ENCODE data around the gene MCTP2.

MCTP2 gene

GRCh38 chr15:94235646-94236045, 4.3 kb downstream of the MCTP2 start:
- no peak overlapping the region for H3K23ac ChIP-seq (ENCODE audit: low read depth, low read length, poor library complexity)
- no peak overlapping the region for H3K14ac ChIP-seq (ENCODE audit: low read length)
- H3K18ac ChIP-seq (ENCODE audit: low read length): no peak overlapping the region
- no peak overlapping the region for H3K27ac ChIP-seq (replicated peaks; ENCODE audit: low read length)
- H3K9me3 ChIP-seq (replicated peaks in 1 of 2; ENCODE audit: control insufficient read depth in 2 of 2, insufficient read depth in 1 of 2, low read depth in 1 of 2, low read length in 2 of 2): no peaks in the 10 kb centered on the region
- no peaks in the 10 kb centered on the region for H3K36me3 ChIP-seq (replicated peaks in 1 of 2; ENCODE audit: control insufficient read depth in 2 of 2, insufficient read depth in 2 of 2, low read length in 2 of 2)
- H3K9ac ChIP-seq (ENCODE audit: low read depth, low read length, poor library complexity): no peak overlapping the region
- no peak overlapping the region for H2BK120ac ChIP-seq (ENCODE audit: low read depth, low read length)
- H3K4me1 ChIP-seq (ENCODE audit: control insufficient read depth in 2 of 2, insufficient read depth in 1 of 2, low read depth in 1 of 2, low read length in 2 of 2): peaks cover 0 to 2% of the 10 kb centered on the region in 2 donors
- WGBS, 2 donors (ENCODE audit: extremely low coverage in 2 of 2, insufficient read length in 2 of 2, insufficient replicate concordance in 1 of 2): no CpG with 5 or more reads among the region's 6 CpGs
- no peak overlapping the region for H2AFZ ChIP-seq (ENCODE audit: low read length)
- peaks cover 3 to 43% (median 22%) of the 10 kb centered on the region in 3 experiments for H3K27me3 ChIP-seq (ENCODE audit: control insufficient read depth in 3 of 3, insufficient read depth in 3 of 3, low read depth in 1 of 3, low read length in 3 of 3)
- H2BK12ac ChIP-seq (ENCODE audit: low read length): no peak overlapping the region
- no peaks in the 10 kb centered on the region for H3K79me1 ChIP-seq (ENCODE audit: low read depth, low read length)
- H2AK5ac ChIP-seq (ENCODE audit: low read depth, low read length): no peak overlapping the region
- H4K8ac ChIP-seq (ENCODE audit: low read depth, low read length): no peak overlapping the region
- H3K4me2 ChIP-seq (ENCODE audit: insufficient read depth, low read length, poor library complexity, severe bottlenecking): no peak overlapping the region
- H3K4me3 ChIP-seq (ENCODE audit: low read length in 2 of 2): no peak overlapping the region
- no peak overlapping the region for H4K91ac ChIP-seq (ENCODE audit: low read depth, low read length, poor library complexity)
- H3K4ac ChIP-seq (ENCODE audit: low read length): no peak overlapping the region
- no peak for DNase-seq (ENCODE audit: low spot score)
- no peak overlapping the region for H2BK5ac ChIP-seq (ENCODE audit: low read length)
- H2BK15ac ChIP-seq (ENCODE audit: low read length): no peak overlapping the region

GRCh38 chr15:94236608-94237007, 5.2 kb downstream of the MCTP2 start:
- no peak overlapping the region for H3K23ac ChIP-seq (ENCODE audit: low read depth, low read length, poor library complexity)
- no peak overlapping the region for H3K4ac ChIP-seq (ENCODE audit: low read length)
- H3K36me3 ChIP-seq (replicated peaks in 1 of 2; ENCODE audit: control insufficient read depth in 2 of 2, insufficient read depth in 2 of 2, low read length in 2 of 2): no peaks in the 10 kb centered on the region
- H3K9ac ChIP-seq (ENCODE audit: low read depth, low read length, poor library complexity): no peak overlapping the region
- H3K4me1 ChIP-seq (ENCODE audit: control insufficient read depth in 2 of 2, insufficient read depth in 1 of 2, low read depth in 1 of 2, low read length in 2 of 2): no peaks in the 10 kb centered on the region
- no peak overlapping the region for H2BK12ac ChIP-seq (ENCODE audit: low read length)
- peaks cover 1 to 34% (median 13%) of the 10 kb centered on the region in 3 experiments for H3K27me3 ChIP-seq (ENCODE audit: control insufficient read depth in 3 of 3, insufficient read depth in 3 of 3, low read depth in 1 of 3, low read length in 3 of 3)
- no peak overlapping the region for H3K27ac ChIP-seq (replicated peaks; ENCODE audit: low read length)
- H4K91ac ChIP-seq (ENCODE audit: low read depth, low read length, poor library complexity): no peak overlapping the region
- H2BK120ac ChIP-seq (ENCODE audit: low read depth, low read length): no peak overlapping the region
- H2BK5ac ChIP-seq (ENCODE audit: low read length): no peak overlapping the region
- no peaks in the 10 kb centered on the region for H3K9me3 ChIP-seq (replicated peaks in 1 of 2; ENCODE audit: control insufficient read depth in 2 of 2, insufficient read depth in 1 of 2, low read depth in 1 of 2, low read length in 2 of 2)
- H2AK5ac ChIP-seq (ENCODE audit: low read depth, low read length): no peak overlapping the region
- no peak overlapping the region for H4K8ac ChIP-seq (ENCODE audit: low read depth, low read length)
- H2BK15ac ChIP-seq (ENCODE audit: low read length): no peak overlapping the region
- no peak overlapping the region for H3K4me2 ChIP-seq (ENCODE audit: insufficient read depth, low read length, poor library complexity, severe bottlenecking)
- H3K79me1 ChIP-seq (ENCODE audit: low read depth, low read length): no peaks in the 10 kb centered on the region
- H3K14ac ChIP-seq (ENCODE audit: low read length): no peak overlapping the region
- H3K18ac ChIP-seq (ENCODE audit: low read length): no peak overlapping the region
- no CpG with 5 or more reads among the region's 4 CpGs for WGBS, 2 donors (ENCODE audit: extremely low coverage in 2 of 2, insufficient read length in 2 of 2, insufficient replicate concordance in 1 of 2)
- no peak overlapping the region for H3K4me3 ChIP-seq (ENCODE audit: low read length in 2 of 2)
- no peak overlapping the region for H2AFZ ChIP-seq (ENCODE audit: low read length)
- no peak for DNase-seq (ENCODE audit: low spot score)

- Histone ChIP-seq H3K9ac (ENCODE audit: low read depth, low read length, poor library complexity) (no peak overlapping the region), H3K23ac (ENCODE audit: low read depth, low read length, poor library complexity) (no peak overlapping the region), H3K4me2 (ENCODE audit: insufficient read depth, low read length, poor library complexity, severe bottlenecking) (no peak overlapping the region), H3K4me3 (ENCODE audit: low read length in 2 of 2) (no peak overlapping the region), H3K9me3 (replicated peaks in 1 of 2; ENCODE audit: control insufficient read depth in 2 of 2, insufficient read depth in 1 of 2, low read depth in 1 of 2, low read length in 2 of 2) (no peaks in the 10 kb centered on the region), H2BK5ac (ENCODE audit: low read length) (no peak overlapping the region), H2BK120ac (ENCODE audit: low read depth, low read length) (no peak overlapping the region), H3K27ac (replicated peaks; ENCODE audit: low read length) (no peak overlapping the region), H4K91ac (ENCODE audit: low read depth, low read length, poor library complexity) (no peak overlapping the region), H3K36me3 (replicated peaks in 1 of 2; ENCODE audit: control insufficient read depth in 2 of 2, insufficient read depth in 2 of 2, low read length in 2 of 2) (no peaks in the 10 kb centered on the region), H2AK5ac (ENCODE audit: low read depth, low read length) (no peak overlapping the region), H2BK15ac (ENCODE audit: low read length) (no peak overlapping the region), H4K8ac (ENCODE audit: low read depth, low read length) (no peak overlapping the region), H2AFZ (ENCODE audit: low read length) (no peak overlapping the region), H3K4me1 (ENCODE audit: control insufficient read depth in 2 of 2, insufficient read depth in 1 of 2, low read depth in 1 of 2, low read length in 2 of 2) (no peaks in the 10 kb centered on the region), H3K4ac (ENCODE audit: low read length) (no peak overlapping the region), H3K27me3 (ENCODE audit: control insufficient read depth in 3 of 3, insufficient read depth in 3 of 3, low read depth in 1 of 3, low read length in 3 of 3) (peaks cover 0 to 21% (median 1%) of the 10 kb centered on the region in 3 experiments), H3K14ac (ENCODE audit: low read length) (no peak overlapping the region), H3K18ac (ENCODE audit: low read length) (no peak overlapping the region), H2BK12ac (ENCODE audit: low read length) (no peak overlapping the region), H3K79me1 (ENCODE audit: low read depth, low read length) (no peaks in the 10 kb centered on the region)
- WGBS, 2 donors (ENCODE audit: extremely low coverage in 2 of 2, insufficient read length in 2 of 2, insufficient replicate concordance in 1 of 2): no CpG with 5 or more reads among the region's 8 CpGs
- no peak for DNase-seq (ENCODE audit: low spot score)
Observed at GRCh38 chr15:94237903-94238302, 6.5 kb downstream of the MCTP2 start.

GRCh38 chr15:94238539-94239118, 7.3 kb downstream of the MCTP2 start:
- H4K8ac ChIP-seq (ENCODE audit: low read depth, low read length): no peak overlapping the region

More at GRCh38 chr15:94238539-94239118, 7.3 kb downstream of the MCTP2 start:
- H4K91ac ChIP-seq (ENCODE audit: low read depth, low read length, poor library complexity): no peak overlapping the region
- no peak for DNase-seq (ENCODE audit: low spot score)
- H2AK5ac ChIP-seq (ENCODE audit: low read depth, low read length): no peak overlapping the region
- H2BK12ac ChIP-seq (ENCODE audit: low read length): no peak overlapping the region
- H3K23ac ChIP-seq (ENCODE audit: low read depth, low read length, poor library complexity): no peak overlapping the region
- H2BK15ac ChIP-seq (ENCODE audit: low read length): no peak overlapping the region
- H3K4ac ChIP-seq (ENCODE audit: low read length): no peak overlapping the region
- no peak overlapping the region for H3K14ac ChIP-seq (ENCODE audit: low read length)
- H2BK5ac ChIP-seq (ENCODE audit: low read length): no peak overlapping the region
- no peak overlapping the region for H3K4me3 ChIP-seq (ENCODE audit: low read length in 2 of 2)
- H3K36me3 ChIP-seq (replicated peaks in 1 of 2; ENCODE audit: control insufficient read depth in 2 of 2, insufficient read depth in 2 of 2, low read length in 2 of 2): no peaks in the 10 kb centered on the region
- peaks cover 0 to 4% of the 10 kb centered on the region in 2 donors for H3K9me3 ChIP-seq (replicated peaks in 1 of 2; ENCODE audit: control insufficient read depth in 2 of 2, insufficient read depth in 1 of 2, low read depth in 1 of 2, low read length in 2 of 2)
- H3K4me1 ChIP-seq (ENCODE audit: control insufficient read depth in 2 of 2, insufficient read depth in 1 of 2, low read depth in 1 of 2, low read length in 2 of 2): no peaks in the 10 kb centered on the region
- no peak overlapping the region for H3K27ac ChIP-seq (replicated peaks; ENCODE audit: low read length)
- H2BK120ac ChIP-seq (ENCODE audit: low read depth, low read length): no peak overlapping the region
- peaks cover 0 to 14% (median 1%) of the 10 kb centered on the region in 3 experiments for H3K27me3 ChIP-seq (ENCODE audit: control insufficient read depth in 3 of 3, insufficient read depth in 3 of 3, low read depth in 1 of 3, low read length in 3 of 3)
- H3K4me2 ChIP-seq (ENCODE audit: insufficient read depth, low read length, poor library complexity, severe bottlenecking): no peak overlapping the region
- no peak overlapping the region for H3K18ac ChIP-seq (ENCODE audit: low read length)
- H2AFZ ChIP-seq (ENCODE audit: low read length): no peak overlapping the region
- H3K9ac ChIP-seq (ENCODE audit: low read depth, low read length, poor library complexity): no peak overlapping the region
- no CpG with 5 or more reads among the region's 4 CpGs for WGBS, 2 donors (ENCODE audit: extremely low coverage in 2 of 2, insufficient read length in 2 of 2, insufficient replicate concordance in 1 of 2)
- no peaks in the 10 kb centered on the region for H3K79me1 ChIP-seq (ENCODE audit: low read depth, low read length)
